ENCODE results near the gene MRPL33. TPM values are rescaled to one million over a fixed set of nuclear protein-coding genes. Genes with fewer than 3 reads are reported as not detected.

Gene MRPL33
- total and polyA plus RNA-seq, 4 donors: 59.9 to 174 (median 123) TPM

GRCh38 chr2:27795868-27796277 lies 24.4 kb downstream of the MRPL33 start:
- DNase-seq: peak in 2 of 3 donors; percentile 8 to 22
- 34 to 45% methylated on average over 4 of the region's 4 CpGs for WGBS, 2 donors
- peak overlapping the region; percentile 8 to 83 for H3K27ac ChIP-seq (ENCODE audit: low read depth in 1 of 2, low read length in 1 of 2)
- H3K9me3 ChIP-seq (ENCODE audit: control insufficient read depth in 4 of 4, insufficient read depth in 3 of 4, low read length in 3 of 4): no peaks in the 10 kb centered on the region
- no peak for TF ChIP-seq CTCF (IDR thresholded peaks at IDR 0.05; ENCODE audit: control extremely low read depth, extremely low read depth)
- H3K9ac ChIP-seq (ENCODE audit: insufficient read depth in 1 of 2, low read length in 2 of 2): no peak overlapping the region
- ATAC-seq (ENCODE audit: insufficient read depth, low FRiP score): no peak
- H3K27me3 ChIP-seq (ENCODE audit: control insufficient read depth in 3 of 3, insufficient read depth in 3 of 3, low read length in 2 of 3): no peaks in the 10 kb centered on the region
- peaks cover 0 to 33% (median 5%) of the 10 kb centered on the region in 5 donors for H3K4me1 ChIP-seq (ENCODE audit: control insufficient read depth in 5 of 5, insufficient read depth in 5 of 5, low read length in 5 of 5)
- no peaks in the 10 kb centered on the region for H3K36me3 ChIP-seq (ENCODE audit: control insufficient read depth in 4 of 4, insufficient read depth in 4 of 4, low read length in 4 of 4)
- no peak overlapping the region for H3K4me3 ChIP-seq

- no peaks in the 10 kb centered on the region for H3K36me3 ChIP-seq (ENCODE audit: control insufficient read depth in 4 of 4, insufficient read depth in 4 of 4, low read length in 4 of 4)
- no peak for TF ChIP-seq CTCF (IDR thresholded peaks at IDR 0.05; ENCODE audit: control extremely low read depth, extremely low read depth)
- peak overlapping the region; percentile 57 to 86 for H3K27ac ChIP-seq (ENCODE audit: low read depth in 1 of 2, low read length in 1 of 2)
- no peak overlapping the region for H3K9ac ChIP-seq (ENCODE audit: insufficient read depth in 1 of 2, low read length in 2 of 2)
- no peak for DNase-seq
- H3K4me1 ChIP-seq (ENCODE audit: control insufficient read depth in 5 of 5, insufficient read depth in 5 of 5, low read length in 5 of 5): peaks cover 0 to 33% (median 5%) of the 10 kb centered on the region in 5 donors
- no peaks in the 10 kb centered on the region for H3K9me3 ChIP-seq (ENCODE audit: control insufficient read depth in 4 of 4, insufficient read depth in 3 of 4, low read length in 3 of 4)
- no peak for ATAC-seq (ENCODE audit: insufficient read depth, low FRiP score)
- 50 to 72% methylated on average over 11 of the region's 11 CpGs for WGBS, 2 donors
- H3K27me3 ChIP-seq (ENCODE audit: control insufficient read depth in 3 of 3, insufficient read depth in 3 of 3, low read length in 2 of 3): no peaks in the 10 kb centered on the region
- no peak overlapping the region for H3K4me3 ChIP-seq
Observed at GRCh38 chr2:27796791-27797765, 25.6 kb downstream of the MRPL33 start.

- Histone ChIP-seq H3K9ac (ENCODE audit: insufficient read depth in 1 of 2, low read length in 2 of 2) (no peak overlapping the region), H3K27me3 (ENCODE audit: control insufficient read depth in 3 of 3, insufficient read depth in 3 of 3, low read length in 2 of 3) (no peaks in the 10 kb centered on the region), H3K27ac (ENCODE audit: low read depth in 1 of 2, low read length in 1 of 2) (peak overlapping the region in 1 of 2 donors; percentile 86), H3K9me3 (ENCODE audit: control insufficient read depth in 4 of 4, insufficient read depth in 3 of 4, low read length in 3 of 4) (no peaks in the 10 kb centered on the region), H3K4me3 (no peak overlapping the region), H3K36me3 (ENCODE audit: control insufficient read depth in 4 of 4, insufficient read depth in 4 of 4, low read length in 4 of 4) (no peaks in the 10 kb centered on the region), H3K4me1 (ENCODE audit: control insufficient read depth in 5 of 5, insufficient read depth in 5 of 5, low read length in 5 of 5) (peaks cover 0 to 29% (median 5%) of the 10 kb centered on the region in 5 donors)
- TF ChIP-seq CTCF (IDR thresholded peaks at IDR 0.05; ENCODE audit: control extremely low read depth, extremely low read depth): no peak
- ATAC-seq (ENCODE audit: insufficient read depth, low FRiP score) (no peak), DNase-seq (no peak)
- 92 to 96% methylated on average over 4 of the region's 4 CpGs for WGBS, 2 donors
Observed at GRCh38 chr2:27797841-27798240, 26.3 kb downstream of the MRPL33 start.
